ENCODE measurements around the gene HELZ.

DNA sequence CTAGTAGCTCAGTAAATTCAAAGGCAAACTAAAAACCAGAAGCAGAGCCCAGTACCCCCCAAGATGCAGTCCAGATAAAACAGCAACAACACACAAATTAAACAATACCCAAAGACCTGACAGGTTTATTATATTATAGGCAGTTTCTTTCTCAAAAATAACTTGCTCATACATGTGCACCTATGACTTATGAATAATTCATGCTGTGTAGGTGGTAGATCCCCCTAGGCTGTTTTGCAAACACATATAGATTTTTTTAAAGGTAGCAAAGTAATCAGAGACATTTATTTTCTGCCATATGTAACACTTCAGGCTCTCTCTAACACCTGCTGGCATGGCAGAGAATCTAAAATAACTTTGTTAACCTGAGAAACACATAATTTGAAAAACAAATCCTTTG lies 173.4 kb downstream of the HELZ start:
- TF ChIP-seq GATA3 (IDR thresholded peaks at IDR 0.05; ENCODE audit: low read depth, low read length) = no peak
- no peak for TF ChIP-seq GATA2 (IDR thresholded peaks at IDR 0.05; ENCODE audit: low read depth, low read length)

Measured in SH-SY5Y (cell line).